Measurements from ENCODE around the gene DNPEP.

DNPEP gene

GRCh38 chr2:219423652-219424377 lies 36.1 kb upstream of the DNPEP start:
- Mint-ChIP-seq H3K9me3 (no peaks in the 10 kb centered on the region), H3K27me3 (peaks cover 95% of the 10 kb centered on the region), H3K36me3 (no peaks in the 10 kb centered on the region), H3K4me3 (no peak overlapping the region), H3K27ac (no peak overlapping the region), H3K4me1 (no peaks in the 10 kb centered on the region)
- no peak for ATAC-seq

- H3K4me1 Mint-ChIP-seq = no peaks in the 10 kb centered on the region
- ATAC-seq = no peak
- no peak overlapping the region for H3K27ac Mint-ChIP-seq
- no peaks in the 10 kb centered on the region for H3K36me3 Mint-ChIP-seq
- H3K9me3 Mint-ChIP-seq = no peaks in the 10 kb centered on the region
- H3K27me3 Mint-ChIP-seq = peaks cover 93% of the 10 kb centered on the region
- no peak overlapping the region for H3K4me3 Mint-ChIP-seq
These were observed 35.3 kb upstream of the DNPEP start for GRCh38 chr2:219422952-219423534.

GRCh38 chr2:219421323-219421722 lies 33.6 kb upstream of the DNPEP start:
- no peak for ATAC-seq
- H3K9me3 Mint-ChIP-seq = no peaks in the 10 kb centered on the region
- no peaks in the 10 kb centered on the region for H3K36me3 Mint-ChIP-seq
- H3K27ac Mint-ChIP-seq = no peak overlapping the region
- H3K27me3 Mint-ChIP-seq = peaks cover 90% of the 10 kb centered on the region
- H3K4me3 Mint-ChIP-seq = no peak overlapping the region
- no peaks in the 10 kb centered on the region for H3K4me1 Mint-ChIP-seq

- Mint-ChIP-seq H3K36me3 (no peaks in the 10 kb centered on the region), H3K27ac (no peak overlapping the region), H3K4me1 (no peaks in the 10 kb centered on the region), H3K4me3 (no peak overlapping the region), H3K9me3 (no peaks in the 10 kb centered on the region), H3K27me3 (peaks cover 90% of the 10 kb centered on the region)
- no peak for ATAC-seq
These were observed 33.0 kb upstream of the DNPEP start for GRCh38 chr2:219420687-219421086.

GRCh38 chr2:219419331-219420197 lies 31.9 kb upstream of the DNPEP start:
- Mint-ChIP-seq H3K4me3 (no peak overlapping the region), H3K9me3 (no peaks in the 10 kb centered on the region), H3K27ac (no peak overlapping the region), H3K36me3 (no peaks in the 10 kb centered on the region), H3K27me3 (peaks cover 79% of the 10 kb centered on the region), H3K4me1 (no peaks in the 10 kb centered on the region)
- no peak for ATAC-seq

GRCh38 chr2:219419012-219419324 lies 31.3 kb upstream of the DNPEP start:
- ATAC-seq = no peak
- Mint-ChIP-seq H3K27me3 (peaks cover 75% of the 10 kb centered on the region), H3K4me1 (no peaks in the 10 kb centered on the region), H3K4me3 (no peak overlapping the region), H3K9me3 (no peaks in the 10 kb centered on the region), H3K36me3 (no peaks in the 10 kb centered on the region), H3K27ac (no peak overlapping the region)

GRCh38 chr2:219418155-219419011 lies 30.7 kb upstream of the DNPEP start, which contains the start of gene DES:
TSS of gene DES (plus strand) at chr2:219418377. CDS start at chr2:219418463, 86 bp downstream.
- Mint-ChIP-seq H3K4me3 (no peak within 1 kb of the TSS), H3K9me3 (no peaks in the 10 kb centered on the region), H3K4me1 (no peaks in the 10 kb centered on the region)

GRCh38 chr2:219417374-219417773 lies 29.7 kb upstream of the DNPEP start:
- Mint-ChIP-seq H3K4me1 (no peaks in the 10 kb centered on the region), H3K36me3 (no peaks in the 10 kb centered on the region), H3K27me3 (peaks cover 77% of the 10 kb centered on the region), H3K9me3 (no peaks in the 10 kb centered on the region), H3K4me3 (no peak overlapping the region), H3K27ac (no peak overlapping the region)
- no peak for ATAC-seq

More at GRCh38 chr2:219418155-219419011, 30.7 kb upstream of the DNPEP start, which contains the start of gene DES:
- no peak for ATAC-seq
- Mint-ChIP-seq H3K36me3 (no peaks in the 10 kb centered on the region), H3K27ac (no peak within 1 kb of the TSS), H3K27me3 (peaks cover 75% of the 10 kb centered on the region)

GRCh38 chr2:219416938-219417337 lies 29.2 kb upstream of the DNPEP start:
- no peak for ATAC-seq
- no peak overlapping the region for H3K4me3 Mint-ChIP-seq
- no peaks in the 10 kb centered on the region for H3K4me1 Mint-ChIP-seq
- H3K27me3 Mint-ChIP-seq = peaks cover 77% of the 10 kb centered on the region
- no peaks in the 10 kb centered on the region for H3K36me3 Mint-ChIP-seq
- no peaks in the 10 kb centered on the region for H3K9me3 Mint-ChIP-seq
- H3K27ac Mint-ChIP-seq = no peak overlapping the region

GRCh38 chr2:219416235-219416602 lies 28.5 kb upstream of the DNPEP start:
- Mint-ChIP-seq H3K36me3 (no peaks in the 10 kb centered on the region), H3K27me3 (peaks cover 70% of the 10 kb centered on the region), H3K9me3 (no peaks in the 10 kb centered on the region)

GRCh38 chr2:219415580-219416234 lies 28.0 kb upstream of the DNPEP start:
- Mint-ChIP-seq H3K4me3 (no peak overlapping the region), H3K9me3 (no peaks in the 10 kb centered on the region), H3K4me1 (no peaks in the 10 kb centered on the region), H3K27ac (no peak overlapping the region), H3K27me3 (peaks cover 65% of the 10 kb centered on the region), H3K36me3 (no peaks in the 10 kb centered on the region)
- ATAC-seq = no peak

More at GRCh38 chr2:219416235-219416602, 28.5 kb upstream of the DNPEP start:
- Mint-ChIP-seq H3K4me3 (no peak overlapping the region), H3K27ac (no peak overlapping the region), H3K4me1 (no peaks in the 10 kb centered on the region)
- ATAC-seq = no peak

GRCh38 chr2:219414857-219415256 lies 27.1 kb upstream of the DNPEP start:
- no peaks in the 10 kb centered on the region for H3K4me1 Mint-ChIP-seq
- no peaks in the 10 kb centered on the region for H3K9me3 Mint-ChIP-seq
- H3K27me3 Mint-ChIP-seq = peaks cover 63% of the 10 kb centered on the region
- H3K27ac Mint-ChIP-seq = no peak overlapping the region
- H3K4me3 Mint-ChIP-seq = no peak overlapping the region
- H3K36me3 Mint-ChIP-seq = no peaks in the 10 kb centered on the region
- ATAC-seq = no peak

- ATAC-seq = no peak
- Mint-ChIP-seq H3K4me3 (no peak overlapping the region), H3K36me3 (no peaks in the 10 kb centered on the region), H3K27ac (no peak overlapping the region), H3K4me1 (no peaks in the 10 kb centered on the region), H3K27me3 (peaks cover 59% of the 10 kb centered on the region), H3K9me3 (no peaks in the 10 kb centered on the region)
These were observed 22.7 kb upstream of the DNPEP start for GRCh38 chr2:219410390-219410789.

- H3K27me3 Mint-ChIP-seq = peaks cover 67% of the 10 kb centered on the region
- H3K27ac Mint-ChIP-seq = no peak overlapping the region
- no peak overlapping the region for H3K4me3 Mint-ChIP-seq
- ATAC-seq = no peak
- no peaks in the 10 kb centered on the region for H3K36me3 Mint-ChIP-seq
- no peaks in the 10 kb centered on the region for H3K9me3 Mint-ChIP-seq
- no peaks in the 10 kb centered on the region for H3K4me1 Mint-ChIP-seq
These were observed 21.9 kb upstream of the DNPEP start for GRCh38 chr2:219409619-219410018.

Measured in stimulated activated memory B cell treated with anti-CD40 and anti-IgM and Interleukin-4, amounts not matched to agents 10 μg/mL and 1 μg/mL and 100 μg/mL, for 72 hours (primary cell).